ENCODE results near the gene ENAH. TPM values are rescaled to one million over a fixed set of nuclear protein-coding genes. Genes with fewer than 3 reads are reported as not detected.

Gene ENAH
- total RNA-seq, 1 experiment from 2014 or later, result 285 TPM

DNA sequence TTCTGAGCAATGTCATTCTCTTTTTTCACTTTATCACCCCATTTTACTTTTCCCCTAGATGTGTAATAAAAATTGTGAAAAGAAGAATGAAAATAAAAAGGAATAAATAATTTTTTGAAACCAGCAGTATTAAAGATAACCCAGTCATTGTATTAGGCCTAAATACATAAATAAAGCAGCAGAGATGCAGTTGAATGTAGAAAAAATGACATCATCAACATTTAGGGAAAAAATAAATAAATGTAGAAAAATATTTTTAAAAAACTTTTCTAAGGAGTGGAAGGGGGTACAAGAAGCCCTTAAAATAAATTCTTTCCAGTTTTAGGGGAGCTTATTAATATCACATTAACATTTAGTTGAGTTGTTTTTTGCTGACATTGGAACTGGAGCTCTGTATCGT, 15.3 kb upstream of the ENAH start:
- Histone ChIP-seq H4K5ac (ENCODE audit: insufficient read length, low read depth, low read length) (no peak overlapping the region), H2BK20ac (ENCODE audit: low read depth, low read length, poor library complexity, severe bottlenecking) (no peak overlapping the region), H2AK5ac (ENCODE audit: insufficient read length, low read length) (no peak overlapping the region), H3K9ac (ENCODE audit: extremely low read depth, insufficient read length, low read length) (no peak overlapping the region), H2BK15ac (ENCODE audit: low read depth, low read length) (no peak overlapping the region), H3K4ac (ENCODE audit: low read depth, low read length) (no peak overlapping the region), H3K27me3 (ENCODE audit: insufficient read depth, low read length) (peaks cover 2% of the 10 kb centered on the region; the same call in 1 of the 2 replicates), H3K23me2 (ENCODE audit: insufficient read length, low read depth, low read length, poor library complexity, severe bottlenecking) (no peaks in the 10 kb centered on the region), H2AFZ (ENCODE audit: low read length) (no peak overlapping the region), H4K8ac (replicated peaks; ENCODE audit: insufficient read length, low read depth, low read length) (no peak overlapping the region), H3K4me2 (ENCODE audit: insufficient read depth, insufficient read length, low read length) (no peak overlapping the region), H2BK5ac (ENCODE audit: insufficient read length, low read length) (no peak overlapping the region), H3K18ac (ENCODE audit: insufficient read length, low read depth, low read length) (no peak overlapping the region), H3K56ac (ENCODE audit: insufficient read length, low read depth, low read length) (no peak overlapping the region), H3K9me3 (ENCODE audit: control insufficient read depth, low read depth, low read length) (no peaks in the 10 kb centered on the region), H4K91ac (ENCODE audit: insufficient read length, low read depth, low read length) (no peak overlapping the region), H3K4me1 (ENCODE audit: insufficient read depth, low read length) (no peaks in the 10 kb centered on the region), H3K79me2 (ENCODE audit: insufficient read depth, low read length) (no peaks in the 10 kb centered on the region), H3K14ac (ENCODE audit: insufficient read depth, low read length) (no peak overlapping the region), H3K79me1 (ENCODE audit: insufficient read depth, low read depth, low read length, poor library complexity, severe bottlenecking) (no peaks in the 10 kb centered on the region), H4K20me1 (ENCODE audit: control insufficient read depth, insufficient read depth, insufficient read length) (no peaks in the 10 kb centered on the region), H3K23ac (ENCODE audit: insufficient read length, low read depth, low read length) (no peak overlapping the region), H2BK12ac (ENCODE audit: insufficient read length, low read depth, low read length) (no peak overlapping the region), H2BK120ac (ENCODE audit: low read depth, low read length, poor library complexity, severe bottlenecking) (no peak overlapping the region), H3T11ph (ENCODE audit: low read length) (no peak overlapping the region), H3K27ac (ENCODE audit: insufficient read length, low read depth, low read length) (no peak overlapping the region)
- no peak for DNase-seq
- no peaks in the 10 kb centered on the region for H3K4me1 Mint-ChIP-seq
- TF ChIP-seq, protein P1, sequence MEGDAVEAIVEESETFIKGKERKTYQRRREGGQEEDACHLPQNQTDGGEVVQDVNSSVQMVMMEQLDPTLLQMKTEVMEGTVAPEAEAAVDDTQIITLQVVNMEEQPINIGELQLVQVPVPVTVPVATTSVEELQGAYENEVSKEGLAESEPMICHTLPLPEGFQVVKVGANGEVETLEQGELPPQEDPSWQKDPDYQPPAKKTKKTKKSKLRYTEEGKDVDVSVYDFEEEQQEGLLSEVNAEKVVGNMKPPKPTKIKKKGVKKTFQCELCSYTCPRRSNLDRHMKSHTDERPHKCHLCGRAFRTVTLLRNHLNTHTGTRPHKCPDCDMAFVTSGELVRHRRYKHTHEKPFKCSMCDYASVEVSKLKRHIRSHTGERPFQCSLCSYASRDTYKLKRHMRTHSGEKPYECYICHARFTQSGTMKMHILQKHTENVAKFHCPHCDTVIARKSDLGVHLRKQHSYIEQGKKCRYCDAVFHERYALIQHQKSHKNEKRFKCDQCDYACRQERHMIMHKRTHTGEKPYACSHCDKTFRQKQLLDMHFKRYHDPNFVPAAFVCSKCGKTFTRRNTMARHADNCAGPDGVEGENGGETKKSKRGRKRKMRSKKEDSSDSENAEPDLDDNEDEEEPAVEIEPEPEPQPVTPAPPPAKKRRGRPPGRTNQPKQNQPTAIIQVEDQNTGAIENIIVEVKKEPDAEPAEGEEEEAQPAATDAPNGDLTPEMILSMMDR (conservative IDR thresholded peaks at IDR 0.05), result no peak
- no peaks in the 10 kb centered on the region for H3K27me3 Mint-ChIP-seq (ENCODE audit: low read depth)
- no CpG with 5 or more reads among the region's 1 CpG for WGBS (ENCODE audit: extremely low coverage, insufficient read length, low lambda C conversion rate)
- no peak overlapping the region for H3K4me3 Mint-ChIP-seq
- no peaks in the 10 kb centered on the region for H3K36me3 Mint-ChIP-seq (ENCODE audit: insufficient read depth in 1 of 3, low read depth in 3 of 3)
- H3K9me3 Mint-ChIP-seq, result no peaks in the 10 kb centered on the region
- H3K27ac Mint-ChIP-seq, result no peak overlapping the region
